GM21619 (cell line): ENCODE data around the gene UBE2J2.

ENCODE experiments used
- ATAC-seq: cut with Tn5 transposase; IDR thresholded peaks from one replicate; pipeline ENCODE4 v1.9.1; 2021; ENCODE audit not compliant: unreplicated experiment

The UBE2J2 gene

GRCh38 chr1:1215881-1216605 lies 57.6 kb downstream of the UBE2J2 start:
- no peak for ATAC-seq

GRCh38 chr1:1215080-1215676 lies 58.5 kb downstream of the UBE2J2 start:
- no peak for ATAC-seq

- ATAC-seq: no peak
Measured at GRCh38 chr1:1213345-1214265, 60.0 kb downstream of the UBE2J2 start, which contains the start of gene TNFRSF4. TNFRSF4 (minus strand) TSS chr1:1214153; CDS start chr1:1214127, 26 bp downstream.

GRCh38 chr1:1212780-1213344 lies 60.8 kb downstream of the UBE2J2 start:
- ATAC-seq: no peak

- ATAC-seq: no peak
Measured at GRCh38 chr1:1211541-1212441, 61.9 kb downstream of the UBE2J2 start.

GRCh38 chr1:1210726-1211540 lies 62.7 kb downstream of the UBE2J2 start:
- ATAC-seq: no peak

- no peak for ATAC-seq
Measured at GRCh38 chr1:1208713-1209433, 64.8 kb downstream of the UBE2J2 start.

- ATAC-seq: no peak
Measured at GRCh38 chr1:1207571-1207892, 66.1 kb downstream of the UBE2J2 start.

GRCh38 chr1:1206966-1207531 lies 66.6 kb downstream of the UBE2J2 start:
- ATAC-seq: no peak

GRCh38 chr1:1206376-1206965 lies 67.2 kb downstream of the UBE2J2 start, which contains the start of gene TNFRSF18:
TNFRSF18 (minus strand) TSS chr1:1206592; CDS start chr1:1206571, 21 bp downstream.
- no peak for ATAC-seq

- ATAC-seq: no peak
Measured at GRCh38 chr1:1205769-1206375, 67.8 kb downstream of the UBE2J2 start.

GRCh38 chr1:1204998-1205768 lies 68.5 kb downstream of the UBE2J2 start:
- no peak for ATAC-seq

- no peak for ATAC-seq
Measured at GRCh38 chr1:1204425-1204920, 69.2 kb downstream of the UBE2J2 start.
